ENCODE measurements around the gene ATXN7L1. TPM values are rescaled to one million over a fixed set of nuclear protein-coding genes. Genes with fewer than 3 reads are reported as not detected.

ATXN7L1 gene
- total and polyA plus RNA-seq, 2 of the 13 experiments (the other 11 are each of a cell fraction or from before 2014, with no cell fraction given), result 4.1 to 7.8 TPM

GRCh38 chr7:105665684-105666083 is 210.7 kb downstream of the ATXN7L1 start (continued):
- no peak for TF ChIP-seq ZNF772 (CRISPR knock-in tag; IDR thresholded peaks at IDR 0.05)
- TF ChIP-seq ZNF143 (CRISPR knock-in tag; IDR thresholded peaks at IDR 0.05), result no peak

- H3K27ac ChIP-seq (ENCODE audit: extremely low read length, insufficient read depth, low read length), result peak overlapping the region; percentile 3
- in situ Hi-C loops (cut with HindIII; ENCODE audit: extremely low pct_ligation_motif_present, low pct_unique_long_range_greater_than_20kb), result no loop called here
- FAIRE-seq, result peak; percentile 86
- peak; percentile 39 for TF ChIP-seq TEAD3 (CRISPR knock-in tag; optimal IDR thresholded peaks at IDR 0.05; ENCODE audit: borderline replicate concordance)
- TF ChIP-seq FOXA3 (CRISPR knock-in tag; IDR thresholded peaks at IDR 0.05), result peak; percentile 65; the same call in 1 of the 2 replicates
- no peak for TF ChIP-seq ZNF468 (CRISPR knock-in tag; IDR thresholded peaks at IDR 0.05)
- TF ChIP-seq FOSL1 (CRISPR knock-in tag; IDR thresholded peaks at IDR 0.05; ENCODE audit: borderline replicate concordance), result peak; percentile 60
- TF ChIP-seq ZNF614 (CRISPR knock-in tag; IDR thresholded peaks at IDR 0.05; ENCODE audit: borderline replicate concordance), result 0 out of 2 replicates have a peak, but pooled peaks have one; percentile 26
- 0 out of 2 replicates have a peak, but pooled peaks have one; percentile 32 for TF ChIP-seq ZHX1 (CRISPR knock-in tag; IDR thresholded peaks at IDR 0.05; ENCODE audit: low read depth)
- no peak for TF ChIP-seq ZBTB2 (CRISPR knock-in tag; IDR thresholded peaks at IDR 0.05; ENCODE audit: low read depth)
- TF ChIP-seq LCORL (IDR thresholded peaks at IDR 0.05), result peak; percentile 92
- 0 out of 2 replicates have a peak, but pooled peaks have one; percentile 70 for TF ChIP-seq LCORL (CRISPR knock-in tag; IDR thresholded peaks at IDR 0.05)
- no peak; the same call in 1 of the 2 replicates for TF ChIP-seq IRF2 (CRISPR knock-in tag; IDR thresholded peaks at IDR 0.05)
- peak; percentile 84; the same call in 1 of the 2 replicates for TF ChIP-seq ZNF792 (CRISPR knock-in tag; IDR thresholded peaks at IDR 0.05)
- TF ChIP-seq ZNF709 (CRISPR knock-in tag; IDR thresholded peaks at IDR 0.05), result 0 out of 2 replicates have a peak, but pooled peaks have one; percentile 44
- peak; percentile 17; the same call in 1 of the 2 replicates for TF ChIP-seq NCOA2 (CRISPR knock-in tag; IDR thresholded peaks at IDR 0.05)
- TF ChIP-seq NFIC (IDR thresholded peaks at IDR 0.05; ENCODE audit: low read length), result peak; percentile 84
- TF ChIP-seq SOX5 (CRISPR knock-in tag; IDR thresholded peaks at IDR 0.05; ENCODE audit: borderline replicate concordance), result peak; percentile 86
- 0 out of 2 replicates have a peak, but pooled peaks have one; percentile 20 for TF ChIP-seq ELF3 (CRISPR knock-in tag; IDR thresholded peaks at IDR 0.05)
- no peak for TF ChIP-seq ZNF264 (CRISPR knock-in tag; IDR thresholded peaks at IDR 0.05)
- TF ChIP-seq ZNF331 (CRISPR knock-in tag; IDR thresholded peaks at IDR 0.05), result 0 out of 2 replicates have a peak, but pooled peaks have one; percentile 26
Observed at GRCh38 chr7:105664816-105665525, 211.4 kb downstream of the ATXN7L1 start.

More at GRCh38 chr7:105664816-105665525, 211.4 kb downstream of the ATXN7L1 start:
- BruUV-seq (replicated peaks), result no TSS peak
- no peak overlapping the region for H3K9ac ChIP-seq (ENCODE audit: insufficient read depth, low read depth, low read length)
- 0 out of 2 replicates have a peak overlapping the region, but pooled peaks have one; percentile 1 for H3K4me2 ChIP-seq (ENCODE audit: low read depth, low read length)
- H3K27me3 ChIP-seq (ENCODE audit: control insufficient read depth in 1 of 2, insufficient read depth in 2 of 2, low read length in 2 of 2), result no peaks in the 10 kb centered on the region
- ATAC-seq (peak; percentile 94), DNase-seq (ENCODE audit: low spot score) (peak; percentile 89)
- no peaks in the 10 kb centered on the region for H3K79me2 ChIP-seq (ENCODE audit: insufficient read depth, low read length)
- ChIA-PET POLR2A (no interaction called here), CTCF (ENCODE audit: low intra/inter-chr PET ratio, low total read pairs) (no interaction called here)
- H4K20me1 ChIP-seq (ENCODE audit: insufficient read depth, low read length), result no peaks in the 10 kb centered on the region
- no peak overlapping the region for H2AFZ ChIP-seq (ENCODE audit: low read length)
- no peaks in the 10 kb centered on the region for H3K9me3 ChIP-seq (ENCODE audit: low read length)
- WGBS (ENCODE audit: low lambda C conversion rate), result 42% methylated on average over 8 of the region's 8 CpGs
- H3K36me3 ChIP-seq (replicated peaks in 1 of 2; ENCODE audit: control insufficient read depth in 1 of 2, insufficient read depth in 2 of 2, low read length in 2 of 2), result 0 out of 5 replicates have a peak, but pooled peaks cover 0 to 8% of the 10 kb centered on the region in 2 experiments
- H3K4me1 ChIP-seq (ENCODE audit: insufficient read depth, low read length), result peaks cover 16% of the 10 kb centered on the region
- intact Hi-C loops (cut with micrococcal nuclease; ENCODE audit: unreplicated experiment), result no loop called here
- no peak overlapping the region; a peak in 1 of 6 replicates for H3K4me3 ChIP-seq (replicated peaks in 1 of 3; ENCODE audit: insufficient read depth in 1 of 3, low read depth in 2 of 3, low read length in 3 of 3)
